Stimulated activated CD8-positive, alpha-beta memory T cell treated with anti-CD3 and anti-CD28 coated beads, Interleukin-7, amount 100 ng/mL, for 48 hours (primary cell): ENCODE measurements around the gene SLC49A3.
"Not testable (repeated sequence)": the region's sequence is repeated elsewhere in the genome, so short reads cannot be mapped to it uniquely, and the experiment has no call there.

Experiments used
- DNase-seq, 2 donors: peaks; one replicate each; pipeline ENCODE4 v3.0.0-alpha.2; 2020; ENCODE audit warnings: low read depth in 1 of 2; ENCODE audit errors: extremely low read depth in 1 of 2

Gene SLC49A3

DNA sequence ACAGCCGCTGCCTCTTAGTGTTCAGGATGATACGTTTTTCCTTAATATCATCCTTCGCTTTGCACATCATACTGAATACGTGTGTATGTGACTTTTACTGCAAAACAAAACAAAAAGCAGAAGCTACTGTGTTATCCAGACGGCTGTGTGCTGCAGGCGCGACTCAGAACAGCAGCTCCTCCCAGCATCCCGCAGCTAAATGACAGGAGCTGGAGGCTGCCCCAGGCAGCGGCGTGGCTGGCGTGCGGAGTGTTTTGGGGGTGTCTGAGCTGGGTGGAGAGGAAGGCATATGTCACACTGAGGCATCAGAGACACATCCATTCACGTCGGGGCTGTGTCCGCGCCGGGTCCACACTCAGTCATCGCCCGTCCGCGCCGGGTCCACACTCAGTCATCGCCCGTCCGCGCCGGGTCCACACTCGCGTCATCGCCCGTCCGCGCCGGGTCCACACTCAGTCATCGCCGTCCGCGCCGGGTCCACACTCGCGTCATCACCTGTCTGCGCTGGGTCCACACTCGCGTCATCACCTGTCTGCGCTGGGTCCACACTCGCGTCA is 33.3 kb upstream of the SLC49A3 start:
- DNase-seq = no peak

DNA sequence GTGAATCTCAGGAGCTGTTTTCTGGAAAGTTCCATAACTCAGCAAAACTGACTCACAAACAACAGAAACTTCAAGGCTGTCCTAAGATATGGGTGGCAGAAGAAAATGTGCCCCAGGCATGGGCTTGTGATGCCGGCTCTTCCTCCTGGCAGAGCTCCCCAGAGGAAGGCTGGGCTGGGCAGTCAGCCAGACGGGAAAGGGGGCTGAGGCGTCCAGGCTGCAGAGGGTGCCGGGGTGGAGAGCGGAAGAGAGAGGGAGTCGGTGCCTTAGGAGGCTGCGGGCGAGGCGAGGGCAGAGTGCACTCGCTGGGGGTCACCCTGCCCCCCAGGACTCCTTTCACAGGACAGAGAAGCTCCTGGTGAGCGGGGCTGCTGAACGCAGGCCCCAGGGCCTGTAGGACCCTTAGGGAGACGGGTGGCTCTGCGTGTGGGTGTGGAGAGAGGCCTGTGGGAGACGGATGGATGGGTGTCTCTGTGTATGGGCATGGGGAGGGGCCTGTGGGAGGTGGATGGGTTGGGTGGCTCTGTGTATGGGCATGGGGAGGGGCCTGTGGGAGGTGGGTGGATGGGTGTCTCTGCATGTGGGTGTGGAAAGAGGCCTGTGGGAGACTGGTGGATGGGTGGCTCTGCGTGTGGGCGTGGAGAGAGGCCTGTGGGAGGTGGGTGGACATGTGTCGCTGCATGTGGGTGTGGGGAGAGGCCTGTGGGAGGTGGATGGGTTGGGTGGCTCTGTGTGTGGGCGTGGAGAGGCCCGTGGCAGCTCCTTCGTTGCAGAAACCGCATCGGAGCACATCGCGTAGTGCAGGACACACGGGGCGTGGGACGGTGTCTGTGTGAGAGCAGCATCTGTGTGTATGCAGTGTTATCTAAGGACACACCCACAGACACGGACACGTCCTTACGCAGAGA is 32.6 kb upstream of the SLC49A3 start:
- no peak for DNase-seq

- DNase-seq = no peak
Measured at GRCh38 chr4:720111-720860, 31.3 kb upstream of the SLC49A3 start.

DNA sequence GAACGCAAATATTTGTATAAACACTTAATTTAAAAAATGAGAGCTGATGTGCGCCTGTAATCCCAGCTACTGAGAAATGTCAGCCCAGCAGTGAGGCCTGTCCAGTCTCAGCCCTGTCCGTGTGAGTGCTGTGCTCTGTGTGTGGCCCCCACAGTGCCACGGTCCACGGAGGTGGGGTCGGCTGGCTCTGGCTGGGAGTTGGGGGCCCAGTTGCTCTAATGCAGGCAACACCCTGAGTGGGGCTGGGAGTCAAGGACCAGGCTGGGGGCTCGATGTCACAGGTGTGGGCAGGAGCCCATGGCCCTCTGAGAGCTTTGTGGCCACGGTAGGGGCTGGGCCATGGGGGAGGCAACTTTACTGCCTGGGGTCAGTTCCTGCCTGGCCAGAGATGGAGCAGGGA is 29.5 kb upstream of the SLC49A3 start:
- DNase-seq = no peak

DNA sequence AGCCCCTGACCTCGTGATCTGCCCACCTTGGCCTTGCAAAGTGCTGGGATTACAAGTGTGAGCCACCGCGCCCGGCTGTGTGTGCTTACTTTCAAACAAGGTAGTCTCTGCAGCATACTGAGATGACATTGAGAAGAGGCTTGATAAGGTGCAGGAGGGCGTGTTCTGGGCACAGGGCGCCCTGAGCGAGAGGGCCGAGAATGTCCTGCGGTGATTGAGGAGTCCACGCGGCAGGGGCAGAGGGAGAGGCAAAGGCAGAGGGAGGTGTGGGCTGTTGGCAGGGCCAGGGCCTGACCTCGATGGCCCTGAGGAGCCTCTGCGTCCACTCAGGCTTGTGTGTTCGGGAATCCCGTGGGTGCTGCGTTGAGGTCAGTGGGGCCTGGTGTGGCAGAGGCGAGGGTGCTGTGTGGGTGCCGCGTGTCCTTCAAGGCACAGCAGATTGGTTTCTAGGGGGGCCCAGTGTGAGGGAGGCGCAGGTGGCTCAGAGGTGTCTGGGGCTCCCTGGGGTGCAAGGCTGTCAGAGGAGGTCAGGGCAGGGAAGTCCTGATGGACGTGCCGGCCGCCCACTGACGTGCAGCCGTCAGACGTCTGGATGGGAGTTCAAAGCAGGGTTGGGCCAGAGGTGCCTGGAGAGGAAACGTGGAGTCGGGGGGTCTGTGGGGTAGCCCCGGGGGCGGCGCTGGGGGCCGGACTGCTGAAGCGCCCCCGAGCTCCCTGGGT is 28.8 kb upstream of the SLC49A3 start:
- no peak for DNase-seq

- DNase-seq = no peak
Measured at GRCh38 chr4:714087-714486, 25.1 kb upstream of the SLC49A3 start.

- DNase-seq = no peak
Measured at GRCh38 chr4:712916-713632, 24.1 kb upstream of the SLC49A3 start.

DNA sequence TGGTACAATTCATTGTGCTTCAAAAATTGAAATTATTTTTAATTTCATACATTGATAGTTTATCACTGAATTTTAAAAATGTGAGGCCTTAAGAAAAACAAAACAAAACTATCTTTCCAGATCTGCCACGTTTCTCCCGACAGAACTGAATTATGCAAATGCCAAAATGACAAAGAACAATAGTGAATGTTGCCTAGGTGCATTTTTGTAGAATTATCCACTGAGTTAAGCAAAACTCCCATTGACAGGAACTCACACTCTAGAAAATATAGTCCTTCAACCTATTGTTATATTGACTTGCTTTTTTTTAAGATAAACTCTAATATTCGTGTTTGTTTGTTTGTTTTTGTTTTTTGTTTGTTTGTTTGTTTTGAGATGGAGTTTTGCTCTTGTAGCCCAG is 23.1 kb upstream of the SLC49A3 start:
- no peak for DNase-seq

DNA sequence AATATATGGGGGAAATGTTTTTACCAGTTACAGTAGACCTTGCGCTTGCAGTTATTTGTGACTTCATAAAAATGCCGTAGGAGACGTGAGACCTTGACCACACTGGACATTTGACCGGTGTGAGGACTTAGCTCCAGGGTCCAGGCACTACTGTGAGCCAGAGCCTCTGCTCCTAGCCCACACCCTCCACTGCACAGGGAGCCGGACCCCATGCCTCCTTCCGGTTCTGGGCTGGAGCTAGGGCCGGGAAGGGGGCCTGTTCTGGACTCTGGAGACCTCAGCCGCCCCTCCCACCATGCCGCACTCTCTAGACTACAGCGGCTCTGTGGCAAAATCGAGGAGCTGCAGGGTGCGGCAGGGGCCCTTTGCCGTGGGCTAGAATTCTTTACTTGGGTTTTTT is 22.0 kb upstream of the SLC49A3 start:
- DNase-seq = no peak

DNA sequence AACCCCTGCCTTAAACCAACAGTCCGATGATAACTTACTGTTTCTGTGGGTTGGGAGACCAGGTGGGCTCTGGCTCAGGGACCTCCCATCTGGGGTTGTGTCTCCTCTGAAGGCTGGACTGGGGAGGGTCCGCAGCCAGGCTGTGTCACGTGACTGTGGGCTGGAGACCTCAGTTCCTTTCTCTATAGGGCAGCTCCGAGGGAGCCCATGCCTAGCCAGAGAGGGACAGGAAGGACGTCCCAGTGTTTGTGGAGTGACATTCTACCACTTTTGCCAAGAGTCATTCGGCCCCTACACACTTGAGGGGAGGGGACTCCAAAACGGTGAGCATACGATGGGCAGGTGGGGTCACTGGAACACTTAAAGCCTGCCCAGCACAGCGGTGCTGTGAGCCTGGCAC is 21.2 kb upstream of the SLC49A3 start:
- DNase-seq = no peak

DNA sequence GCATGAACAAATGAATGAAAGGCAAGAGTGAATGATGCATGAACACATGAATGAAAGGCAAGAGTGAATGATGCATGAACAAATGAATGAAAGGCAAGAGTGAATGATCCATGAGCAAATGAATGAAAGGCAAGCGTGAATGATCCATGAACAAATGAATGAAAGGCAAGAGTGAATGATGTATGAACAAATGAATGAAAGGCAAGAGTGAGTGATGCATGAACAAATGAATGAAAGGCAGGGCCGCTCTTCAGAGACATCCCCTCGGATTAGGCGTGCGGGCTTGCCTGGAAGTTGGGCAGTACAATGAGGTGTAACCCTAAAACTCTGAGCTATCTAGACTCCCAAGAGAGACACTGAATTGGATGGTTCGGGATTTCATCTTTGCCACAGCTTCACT is 20.4 kb upstream of the SLC49A3 start:
- DNase-seq = no peak

DNA sequence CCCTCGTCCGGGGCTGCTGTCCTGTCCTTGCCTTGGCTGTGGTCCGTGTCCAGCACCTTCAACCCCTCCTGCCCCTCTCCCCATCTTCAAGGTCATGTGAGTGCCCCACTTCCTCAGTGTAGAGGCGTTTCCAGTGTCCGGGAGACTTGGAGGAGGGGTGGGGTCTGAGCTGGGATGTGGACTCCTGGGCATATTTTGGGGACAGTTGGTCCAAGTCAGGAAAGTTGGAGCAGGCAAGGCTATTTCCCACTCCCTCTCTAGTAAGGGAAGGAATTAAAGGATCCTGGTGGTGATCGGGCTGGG is 19.6 kb upstream of the SLC49A3 start:
- DNase-seq = no peak

- DNase-seq = no peak
Measured at GRCh38 chr4:707929-708630, 19.1 kb upstream of the SLC49A3 start.

DNA sequence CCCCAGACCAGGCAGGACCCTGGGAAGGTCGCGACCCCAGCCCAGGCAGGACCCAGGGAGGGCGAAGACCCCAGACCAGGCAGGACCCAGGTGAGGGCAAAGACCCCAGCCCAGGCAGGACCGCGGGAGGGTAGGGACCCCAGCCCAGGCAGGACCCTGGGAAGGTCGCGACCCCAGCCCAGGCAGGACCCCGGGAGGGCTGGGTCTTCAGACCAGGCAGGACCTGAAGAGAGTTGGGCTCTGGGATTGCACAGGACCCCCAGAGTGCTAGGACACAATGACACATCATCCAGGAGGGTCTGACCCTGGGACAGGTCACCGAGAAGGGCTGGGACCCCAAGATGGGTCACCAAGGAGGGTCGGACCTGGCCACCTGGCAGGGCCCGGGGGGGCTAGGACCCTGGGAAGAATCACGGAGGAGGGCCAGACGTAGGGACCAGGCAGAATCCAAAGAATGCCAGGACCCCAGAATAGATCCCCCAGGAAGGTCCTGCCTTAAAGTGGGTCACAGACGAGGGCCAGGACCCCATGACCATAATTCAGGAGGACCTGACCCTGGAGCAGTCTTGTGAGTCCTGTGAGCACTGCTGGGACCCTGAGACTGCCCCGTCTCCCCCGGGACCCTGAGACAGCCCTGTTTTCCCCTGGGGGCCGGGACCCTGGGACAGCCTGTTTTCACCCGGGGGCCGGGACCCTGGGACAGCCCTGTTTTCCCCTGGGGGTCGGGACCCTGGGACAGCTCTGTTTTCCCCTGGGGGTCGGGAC is 18.1 kb upstream of the SLC49A3 start:
- DNase-seq = no peak

GRCh38 chr4:706083-706633 is 17.2 kb upstream of the SLC49A3 start:
- DNase-seq = not testable (repeated sequence)

DNA sequence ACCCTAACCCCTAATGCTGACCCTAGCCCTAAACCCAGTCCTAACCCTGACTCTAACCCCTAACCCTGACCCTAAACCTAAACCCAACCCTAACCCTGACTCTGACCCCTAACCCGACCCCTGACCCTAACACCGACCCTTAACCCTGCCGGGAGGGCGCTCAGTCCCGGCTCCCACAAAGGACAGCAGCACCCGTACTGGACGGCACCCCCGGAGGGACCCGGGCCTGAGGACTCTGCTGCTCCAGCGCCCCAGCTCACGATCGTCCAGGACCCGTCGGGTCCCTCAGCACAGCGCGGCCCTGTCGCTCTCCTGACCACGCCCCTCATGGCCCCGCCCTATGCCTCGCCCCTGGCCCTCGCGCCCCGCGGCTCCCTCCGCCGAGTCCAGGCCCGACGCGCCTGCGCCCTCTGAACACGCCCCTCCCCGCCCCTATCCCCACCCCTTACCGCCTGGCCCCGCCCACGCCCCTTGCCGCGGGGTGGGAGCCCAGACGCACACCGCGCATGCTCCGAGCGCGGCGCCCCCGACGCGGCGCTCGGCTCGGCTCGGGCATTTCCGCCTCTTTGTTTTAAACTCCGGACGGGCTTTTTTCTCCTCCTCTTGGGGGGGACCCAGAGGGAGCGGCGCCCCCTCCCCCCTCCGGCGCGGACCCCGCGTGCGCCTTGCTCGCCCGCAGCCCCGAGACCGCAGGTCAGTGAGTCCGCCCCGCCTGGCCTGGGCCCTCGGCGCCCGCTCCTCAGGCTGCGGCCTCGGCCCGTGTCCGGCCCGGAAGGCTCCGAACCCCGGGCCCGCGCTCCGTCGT is 16.5 kb upstream of the SLC49A3 start, which contains the start of gene PCGF3:
Gene PCGF3 (plus strand): TSS at position 555 of the 805 bp plus-strand sequence. CDS start 27,849 bp downstream, outside the sequence.
- DNase-seq = peak; percentile 93 to 95

DNA sequence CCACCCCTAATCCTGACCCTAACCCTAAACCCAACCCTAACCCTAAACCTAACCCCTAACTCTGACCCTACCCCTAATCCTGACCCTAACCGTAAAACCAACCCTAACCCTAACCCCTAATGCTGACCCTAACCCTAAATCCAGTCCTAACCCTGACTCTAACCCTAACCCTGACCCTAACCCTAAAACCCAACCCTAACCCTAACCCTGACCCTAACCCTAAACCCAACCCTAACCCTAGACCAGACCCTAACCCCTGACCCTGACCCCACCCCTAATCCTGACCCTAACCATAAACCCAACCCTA is 16.0 kb upstream of the SLC49A3 start:
- no peak for DNase-seq

DNA sequence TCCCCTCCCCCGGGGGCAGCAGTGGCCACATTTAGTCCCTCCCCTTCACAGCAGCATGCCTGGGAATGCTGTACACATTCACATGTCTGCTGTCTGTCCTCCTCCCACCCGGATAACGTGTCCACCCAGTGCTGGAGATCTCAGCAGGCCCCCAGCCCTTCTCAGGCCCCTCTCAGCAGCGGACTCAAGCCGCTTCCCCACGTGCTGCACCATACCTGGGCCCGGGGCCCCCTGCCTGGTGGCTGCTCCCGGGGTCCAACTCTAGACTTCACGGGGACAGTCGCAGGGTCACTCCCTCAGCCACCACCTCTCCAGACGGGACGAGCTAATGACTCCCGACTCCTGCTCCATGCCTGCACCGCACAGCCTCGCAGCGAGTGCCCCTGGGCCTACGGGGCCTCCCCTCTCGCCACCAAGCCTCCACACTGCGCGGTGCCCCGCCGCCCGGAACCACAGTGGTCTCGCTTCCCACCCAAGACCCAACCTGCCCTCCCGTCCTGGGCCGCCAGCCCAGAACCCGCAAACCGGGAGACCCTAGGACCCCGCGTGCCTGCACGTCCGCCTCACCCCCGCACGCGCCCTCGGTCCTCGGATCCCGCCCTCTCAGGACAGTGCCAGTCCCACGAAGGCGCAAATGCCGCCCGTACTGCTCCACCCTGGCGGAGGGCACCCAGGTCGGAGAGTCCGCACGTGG is 15.4 kb upstream of the SLC49A3 start:
- no peak for DNase-seq
